Hematopoietic multipotent progenitor cell treated with erythropoietin and hydrocortisone succinate and interleukin-3 and kit ligand, for 4 days (in vitro differentiated cells): ENCODE measurements around the gene GCNT3.

ENCODE experiments used
- DNase-seq: peaks from one replicate; pipeline ENCODE4 v3.0.0-alpha.2; 2015

GCNT3 gene

GRCh38 chr15:59611276-59612260 is at the start of gene GCNT3:
TSS of gene GCNT3 (plus strand) at chr15:59611783. CDS start at chr15:59618239, 6,456 bp downstream.
- no peak for DNase-seq

GRCh38 chr15:59562448-59563186 is 49.0 kb upstream of the GCNT3 start:
- no peak for DNase-seq

- no peak for DNase-seq
Measured at GRCh38 chr15:59565299-59565698, 46.3 kb upstream of the GCNT3 start.

GRCh38 chr15:59567324-59567723 is 44.3 kb upstream of the GCNT3 start:
- no peak for DNase-seq

- DNase-seq, result no peak
Measured at GRCh38 chr15:59569477-59569876, 42.1 kb upstream of the GCNT3 start.

GRCh38 chr15:59570315-59570714 is 41.3 kb upstream of the GCNT3 start:
- no peak for DNase-seq

GRCh38 chr15:59571606-59572005 is 40.0 kb upstream of the GCNT3 start:
- no peak for DNase-seq

- no peak for DNase-seq
Measured at GRCh38 chr15:59583088-59583487, 28.5 kb upstream of the GCNT3 start.

GRCh38 chr15:59587085-59587826 is 24.3 kb upstream of the GCNT3 start:
- no peak for DNase-seq

- DNase-seq, result no peak
Measured at GRCh38 chr15:59590027-59590426, 21.6 kb upstream of the GCNT3 start.

GRCh38 chr15:59591356-59591755 is 20.2 kb upstream of the GCNT3 start:
- DNase-seq, result peak; percentile 49

GRCh38 chr15:59594493-59594942 is 17.1 kb upstream of the GCNT3 start:
- no peak for DNase-seq

- no peak for DNase-seq
Measured at GRCh38 chr15:59594991-59595390, 16.6 kb upstream of the GCNT3 start.

GRCh38 chr15:59595434-59595915 is 16.1 kb upstream of the GCNT3 start:
- no peak for DNase-seq

GRCh38 chr15:59596640-59597039 is 14.9 kb upstream of the GCNT3 start:
- no peak for DNase-seq

- no peak for DNase-seq
Measured at GRCh38 chr15:59598461-59598860, 13.1 kb upstream of the GCNT3 start.

GRCh38 chr15:59605994-59606393 is 5.6 kb upstream of the GCNT3 start:
- no peak for DNase-seq

GRCh38 chr15:59609730-59610712 is 1.6 kb upstream of the GCNT3 start:
- peak; percentile 8 for DNase-seq

GRCh38 chr15:59614153-59614552 is 2.6 kb downstream of the GCNT3 start:
- DNase-seq, result no peak

- DNase-seq, result no peak
Measured at GRCh38 chr15:59615661-59616060, 4.1 kb downstream of the GCNT3 start.

GRCh38 chr15:59616379-59616778 is 4.8 kb downstream of the GCNT3 start:
- DNase-seq, result no peak

- no peak for DNase-seq
Measured at GRCh38 chr15:59618406-59618805, 6.8 kb downstream of the GCNT3 start.
